ENCODE measurements around the gene HADH. TPM values are rescaled to one million over a fixed set of nuclear protein-coding genes. Genes with fewer than 3 reads are reported as not detected.
"Not testable (repeated sequence)": the region's sequence is repeated elsewhere in the genome, so short reads cannot be mapped to it uniquely, and the experiment has no call there.

HADH gene
- polyA plus RNA-seq, 1 donor: 195 TPM

DNA sequence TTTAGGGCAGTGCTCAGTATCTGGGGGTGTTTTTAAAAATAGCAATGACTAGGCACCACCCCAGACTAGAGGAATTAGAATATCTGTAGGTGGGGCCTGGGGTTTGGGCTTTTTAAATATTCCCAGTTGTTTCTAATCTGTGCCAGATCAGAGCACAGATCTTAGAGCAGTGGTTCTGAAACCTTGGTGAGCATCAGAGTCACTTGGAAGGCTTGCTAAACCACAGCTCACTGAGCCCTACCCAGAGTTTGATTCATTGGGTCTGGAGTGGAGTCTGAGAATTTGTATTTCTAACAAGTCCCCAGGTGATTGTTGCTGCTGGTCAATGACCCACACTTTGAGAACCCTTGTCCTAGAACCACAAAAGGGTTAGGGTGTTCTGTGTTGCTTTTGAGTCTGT is 16.7 kb downstream of the HADH start:
- H3K4me1 ChIP-seq (ENCODE audit: control insufficient read depth, insufficient read depth, low read length): peaks cover 13% of the 10 kb centered on the region
- no peaks in the 10 kb centered on the region for H3K27me3 ChIP-seq (ENCODE audit: control insufficient read depth, insufficient read depth, low read length)
- H3K9me3 ChIP-seq (ENCODE audit: control insufficient read depth, low read depth, low read length): no peaks in the 10 kb centered on the region
- no peak overlapping the region for H3K4me3 ChIP-seq (ENCODE audit: low read length)
- H3K27ac ChIP-seq (ENCODE audit: low read length): peak overlapping the region; percentile 74
- no peak for DNase-seq
- peaks cover 7% of the 10 kb centered on the region for H3K36me3 ChIP-seq (ENCODE audit: control insufficient read depth, insufficient read depth, low read length)

DNA sequence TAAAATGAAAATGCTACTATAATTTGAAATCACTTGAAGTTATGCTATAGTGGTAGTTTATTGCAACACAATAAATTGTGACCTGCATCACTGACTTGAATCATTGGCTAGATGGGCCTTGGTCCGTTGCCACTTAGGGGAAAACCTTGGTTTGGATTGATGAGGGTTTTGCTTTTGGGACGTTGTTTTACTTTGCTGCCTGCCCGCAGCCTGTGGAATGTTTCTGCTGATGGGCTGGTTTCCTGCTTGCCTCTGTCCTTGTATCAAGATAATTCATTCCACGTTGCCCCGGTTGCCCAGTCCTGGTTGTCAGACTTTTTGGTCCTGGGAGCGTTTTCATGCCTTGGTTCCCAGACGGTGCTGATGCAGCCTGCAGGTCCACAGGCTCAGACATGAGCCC is 18.3 kb downstream of the HADH start:
- Histone ChIP-seq H3K36me3 (ENCODE audit: control insufficient read depth, insufficient read depth, low read length) (peaks cover 14% of the 10 kb centered on the region), H3K4me3 (ENCODE audit: low read length) (no peak overlapping the region), H3K9me3 (ENCODE audit: control insufficient read depth, low read depth, low read length) (no peaks in the 10 kb centered on the region), H3K27ac (ENCODE audit: low read length) (no peak overlapping the region), H3K27me3 (ENCODE audit: control insufficient read depth, insufficient read depth, low read length) (no peaks in the 10 kb centered on the region), H3K4me1 (ENCODE audit: control insufficient read depth, insufficient read depth, low read length) (peaks cover 13% of the 10 kb centered on the region)
- no CpG with 5 or more reads among the region's 7 CpGs for WGBS (ENCODE audit: insufficient coverage, low lambda C conversion rate)
- no peak for DNase-seq

DNA sequence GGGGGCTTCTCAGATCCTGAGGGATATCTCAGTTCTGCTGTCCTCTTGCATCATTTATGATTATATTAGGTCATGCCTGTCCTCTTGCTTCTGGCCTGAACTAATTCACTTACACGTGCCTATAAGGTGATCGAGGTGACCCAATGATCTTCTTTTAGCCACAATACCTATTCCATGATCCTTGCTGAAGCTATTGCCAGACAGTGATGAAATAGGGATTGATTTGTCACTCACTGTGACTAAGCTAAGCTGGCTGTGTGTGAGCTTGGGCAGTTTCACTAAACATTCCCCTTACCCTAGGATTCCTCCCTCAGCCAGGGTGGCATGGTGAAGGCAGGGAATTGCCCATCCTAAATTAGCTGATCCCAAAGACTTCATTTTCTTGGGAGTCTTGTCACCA is 19.0 kb downstream of the HADH start:
- Histone ChIP-seq H3K4me1 (ENCODE audit: control insufficient read depth, insufficient read depth, low read length) (peaks cover 13% of the 10 kb centered on the region), H3K27me3 (ENCODE audit: control insufficient read depth, insufficient read depth, low read length) (no peaks in the 10 kb centered on the region), H3K9me3 (ENCODE audit: control insufficient read depth, low read depth, low read length) (no peaks in the 10 kb centered on the region), H3K36me3 (ENCODE audit: control insufficient read depth, insufficient read depth, low read length) (peaks cover 18% of the 10 kb centered on the region), H3K4me3 (ENCODE audit: low read length) (no peak overlapping the region), H3K27ac (ENCODE audit: low read length) (peak overlapping the region; percentile 2)
- 100% methylated on average over 2 of the region's 2 CpGs for WGBS (ENCODE audit: insufficient coverage, low lambda C conversion rate)
- DNase-seq: no peak

DNA sequence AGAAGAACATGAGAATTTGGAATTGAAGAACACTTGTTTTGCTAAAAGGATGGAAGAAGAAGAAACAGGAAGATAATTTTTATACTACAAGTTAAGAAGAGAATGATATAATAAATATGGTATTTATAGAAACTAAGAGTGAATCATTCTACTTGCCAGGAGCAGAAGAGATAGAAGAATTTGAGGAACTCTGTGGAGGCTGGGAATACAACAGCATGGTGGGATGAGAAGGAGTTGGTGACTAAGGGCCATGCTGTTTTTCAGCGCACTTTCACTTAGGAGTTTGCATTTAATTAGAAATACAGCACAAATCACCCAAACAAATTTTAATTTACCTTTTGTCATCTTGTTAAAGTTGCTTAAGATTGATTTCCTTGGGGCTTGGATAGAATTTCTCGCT is 20.5 kb downstream of the HADH start:
- DNase-seq: no peak
- Histone ChIP-seq H3K9me3 (ENCODE audit: control insufficient read depth, low read depth, low read length) (no peaks in the 10 kb centered on the region), H3K36me3 (ENCODE audit: control insufficient read depth, insufficient read depth, low read length) (peaks cover 26% of the 10 kb centered on the region), H3K4me3 (ENCODE audit: low read length) (no peak overlapping the region), H3K27ac (ENCODE audit: low read length) (no peak overlapping the region), H3K27me3 (ENCODE audit: control insufficient read depth, insufficient read depth, low read length) (no peaks in the 10 kb centered on the region), H3K4me1 (ENCODE audit: control insufficient read depth, insufficient read depth, low read length) (peaks cover 8% of the 10 kb centered on the region)
- 100% methylated on average over 1 of the region's 2 CpGs for WGBS (ENCODE audit: insufficient coverage, low lambda C conversion rate)

DNA sequence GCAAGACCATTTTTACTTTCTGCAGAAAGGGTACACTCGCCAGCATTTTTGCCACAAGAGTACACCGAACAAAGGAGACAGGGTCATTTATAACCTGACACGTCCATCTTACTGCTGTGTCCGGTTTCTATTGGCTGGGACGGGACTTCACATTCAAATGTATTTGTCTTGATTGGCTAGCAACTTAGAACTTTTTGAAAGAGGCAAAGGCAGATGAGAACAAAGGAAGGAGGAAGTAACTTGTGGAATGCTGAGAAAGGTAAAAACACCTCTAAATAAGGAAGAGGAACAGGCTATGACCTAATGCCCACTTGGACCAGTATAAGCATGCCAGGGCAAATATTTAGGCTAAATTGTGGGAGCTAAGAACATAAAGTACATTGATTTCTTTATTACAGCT is 22.7 kb downstream of the HADH start:
- H3K36me3 ChIP-seq (ENCODE audit: control insufficient read depth, insufficient read depth, low read length): peaks cover 46% of the 10 kb centered on the region
- WGBS (ENCODE audit: insufficient coverage, low lambda C conversion rate): no CpG with 5 or more reads among the region's 5 CpGs
- H3K9me3 ChIP-seq (ENCODE audit: control insufficient read depth, low read depth, low read length); H3K4me1 ChIP-seq (ENCODE audit: control insufficient read depth, insufficient read depth, low read length); H3K27me3 ChIP-seq (ENCODE audit: control insufficient read depth, insufficient read depth, low read length); H3K27ac ChIP-seq (ENCODE audit: low read length); DNase-seq; H3K4me3 ChIP-seq (ENCODE audit: low read length): not testable (repeated sequence)

DNA sequence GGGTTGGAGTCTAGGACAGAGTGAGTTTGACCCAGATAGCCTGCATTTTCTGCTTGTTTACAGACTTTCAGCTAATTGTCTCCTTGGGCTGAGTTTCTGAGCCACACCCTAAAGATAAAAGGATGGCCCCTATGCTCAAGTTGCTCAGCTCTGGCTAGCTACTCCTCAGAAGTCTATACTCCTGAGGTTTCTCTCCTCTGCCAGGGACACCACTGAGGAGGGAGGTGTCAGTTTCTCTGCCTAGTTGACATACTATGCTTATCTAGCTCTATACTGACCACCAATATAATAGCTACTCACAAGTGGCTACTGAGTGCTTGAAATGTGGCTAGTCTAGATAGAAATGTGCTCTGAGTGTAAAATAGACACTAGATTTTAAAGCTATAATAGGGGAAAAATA is 23.6 kb downstream of the HADH start:
- Histone ChIP-seq H3K4me3 (ENCODE audit: low read length) (no peak overlapping the region), H3K27me3 (ENCODE audit: control insufficient read depth, insufficient read depth, low read length) (no peaks in the 10 kb centered on the region), H3K27ac (ENCODE audit: low read length) (no peak overlapping the region), H3K9me3 (ENCODE audit: control insufficient read depth, low read depth, low read length) (no peaks in the 10 kb centered on the region), H3K36me3 (ENCODE audit: control insufficient read depth, insufficient read depth, low read length) (peaks cover 52% of the 10 kb centered on the region), H3K4me1 (ENCODE audit: control insufficient read depth, insufficient read depth, low read length) (no peaks in the 10 kb centered on the region)
- no peak for DNase-seq

DNA sequence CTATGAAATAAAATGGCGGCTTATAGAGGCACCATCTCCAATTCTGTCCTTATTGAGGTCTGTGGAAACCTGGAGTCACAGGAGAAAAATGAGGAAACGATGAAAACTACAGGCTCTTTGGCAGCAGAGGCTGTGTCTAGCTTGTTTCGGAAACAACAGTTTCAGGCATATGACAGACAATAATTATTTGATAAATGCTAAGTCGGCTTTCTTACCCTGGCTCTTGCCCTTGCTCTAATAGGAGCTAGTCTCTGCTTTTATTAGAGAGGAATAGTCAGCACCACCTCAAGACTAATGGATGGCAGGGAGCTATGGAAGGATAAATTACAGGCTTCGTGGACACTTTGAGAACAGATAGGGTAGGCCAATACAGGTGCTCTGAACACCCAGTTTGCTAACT is 24.3 kb downstream of the HADH start:
- H3K9me3 ChIP-seq (ENCODE audit: control insufficient read depth, low read depth, low read length): no peaks in the 10 kb centered on the region
- DNase-seq: no peak
- no peaks in the 10 kb centered on the region for H3K27me3 ChIP-seq (ENCODE audit: control insufficient read depth, insufficient read depth, low read length)
- H3K27ac ChIP-seq (ENCODE audit: low read length): no peak overlapping the region
- no peak overlapping the region for H3K4me3 ChIP-seq (ENCODE audit: low read length)
- peaks cover 52% of the 10 kb centered on the region for H3K36me3 ChIP-seq (ENCODE audit: control insufficient read depth, insufficient read depth, low read length)
- whole genome bisulfite sequencing (ENCODE audit: insufficient coverage, low lambda C conversion rate): 100% methylated on average over 2 of the region's 5 CpGs
- no peaks in the 10 kb centered on the region for H3K4me1 ChIP-seq (ENCODE audit: control insufficient read depth, insufficient read depth, low read length)

DNA sequence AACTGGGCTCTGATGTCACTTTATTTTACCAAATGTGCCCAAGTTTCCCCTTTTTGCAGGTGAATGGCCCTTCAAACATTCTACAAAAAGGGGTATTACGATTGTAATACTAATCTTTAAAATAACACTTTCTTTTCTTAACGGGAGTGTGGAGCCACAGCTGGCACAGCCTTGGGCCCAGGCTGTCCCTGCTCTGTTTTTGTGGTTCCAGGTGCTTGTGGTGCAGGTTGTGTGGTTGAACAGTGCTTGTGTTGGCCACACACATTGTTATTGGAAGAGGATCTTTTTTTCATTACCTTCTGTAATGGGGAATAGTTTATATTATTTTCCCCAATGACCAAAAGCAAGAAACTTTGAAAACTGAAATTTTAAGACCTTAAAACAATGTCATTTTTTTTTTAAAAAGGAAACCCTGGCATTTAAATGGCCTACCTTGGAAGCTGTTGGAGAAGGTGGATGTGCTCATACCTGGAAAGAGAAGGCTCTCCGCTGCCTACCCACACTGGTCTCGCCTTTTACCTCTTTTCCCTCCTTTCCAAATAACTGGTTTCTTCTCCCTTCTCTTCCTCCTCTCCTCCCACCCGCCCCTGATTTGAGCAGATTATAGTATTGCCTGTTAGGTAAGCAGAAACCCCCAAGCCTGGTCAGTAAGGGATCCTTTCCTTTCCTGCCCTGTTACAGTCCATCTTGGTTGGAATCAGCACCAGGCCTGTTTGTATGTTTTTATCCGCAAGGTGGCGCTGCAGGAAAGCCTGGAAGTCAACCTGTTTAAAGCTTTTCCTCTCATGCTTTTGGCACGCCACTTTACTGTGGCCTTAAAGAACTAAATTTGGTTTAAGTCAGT is 28.6 kb downstream of the HADH start:
- H3K36me3 ChIP-seq (ENCODE audit: control insufficient read depth, insufficient read depth, low read length): peaks cover 73% of the 10 kb centered on the region
- no peaks in the 10 kb centered on the region for H3K27me3 ChIP-seq (ENCODE audit: control insufficient read depth, insufficient read depth, low read length)
- H3K27ac ChIP-seq (ENCODE audit: low read length): no peak overlapping the region

DNA sequence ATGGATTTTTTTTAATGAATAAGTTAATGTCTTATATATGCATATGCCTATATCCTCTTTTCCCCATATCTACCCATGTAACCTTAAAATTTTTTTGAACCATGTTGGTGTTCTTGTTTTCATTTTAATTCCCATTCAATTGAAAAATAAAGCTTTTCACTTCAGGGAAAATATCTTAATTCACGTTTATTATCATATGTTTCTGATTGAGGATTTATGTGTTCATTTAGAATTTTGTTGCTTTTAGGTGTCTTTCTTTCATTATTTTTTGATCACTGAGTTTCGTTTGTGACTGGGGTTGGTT is 29.1 kb downstream of the HADH start:
- DNase-seq: no peak
- Histone ChIP-seq H3K27ac (ENCODE audit: low read length) (no peak overlapping the region), H3K4me1 (ENCODE audit: control insufficient read depth, insufficient read depth, low read length) (no peaks in the 10 kb centered on the region), H3K27me3 (ENCODE audit: control insufficient read depth, insufficient read depth, low read length) (no peaks in the 10 kb centered on the region), H3K4me3 (ENCODE audit: low read length) (no peak overlapping the region), H3K9me3 (ENCODE audit: control insufficient read depth, low read depth, low read length) (no peaks in the 10 kb centered on the region), H3K36me3 (ENCODE audit: control insufficient read depth, insufficient read depth, low read length) (peaks cover 76% of the 10 kb centered on the region)
- 83% methylated on average over 1 of the region's 2 CpGs for WGBS (ENCODE audit: insufficient coverage, low lambda C conversion rate)

More for the DNA sequence above, 28.6 kb downstream of the HADH start:
- Histone ChIP-seq H3K4me3 (ENCODE audit: low read length) (no peak overlapping the region), H3K4me1 (ENCODE audit: control insufficient read depth, insufficient read depth, low read length) (no peaks in the 10 kb centered on the region), H3K9me3 (ENCODE audit: control insufficient read depth, low read depth, low read length) (no peaks in the 10 kb centered on the region)
- DNase-seq: peak; percentile 57 to 61
- WGBS (ENCODE audit: insufficient coverage, low lambda C conversion rate): no CpG with 5 or more reads among the region's 8 CpGs

DNA sequence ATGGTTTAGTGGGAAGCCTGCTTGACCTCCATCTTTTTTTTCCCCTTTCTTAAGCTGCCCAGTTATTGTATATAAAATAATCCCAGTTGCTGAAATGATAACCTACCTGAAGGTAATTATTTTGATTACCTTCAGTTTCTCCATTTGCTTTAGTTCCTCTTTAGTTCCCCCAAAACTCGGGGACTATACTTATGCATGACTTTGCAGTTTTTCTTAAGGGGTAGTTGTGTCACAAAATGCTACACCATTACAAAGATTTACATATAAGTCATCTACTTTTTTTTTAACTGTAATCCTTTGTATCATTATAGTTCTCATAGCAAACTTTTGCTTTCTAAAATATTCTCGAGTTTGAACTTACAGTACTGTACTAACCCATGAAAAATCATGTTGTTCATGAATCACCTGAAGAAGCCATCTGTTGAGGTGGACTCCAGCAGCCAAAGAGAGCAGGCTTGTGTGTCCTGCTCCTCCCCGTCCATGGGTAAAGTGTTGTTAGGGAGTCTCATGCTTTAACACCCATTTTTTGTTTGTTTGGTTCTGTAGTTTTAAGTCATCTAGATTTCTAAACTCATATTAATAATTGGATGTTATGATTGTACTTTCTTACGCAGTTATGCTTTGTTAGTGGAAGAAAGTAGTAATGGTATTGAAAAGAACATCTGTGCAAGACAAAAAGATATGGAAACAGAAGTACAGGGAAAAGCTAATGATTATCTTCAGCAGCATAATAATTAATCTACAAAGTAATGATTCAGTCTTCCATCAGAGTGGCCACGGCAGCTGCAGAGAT is 34.6 kb downstream of the HADH start:
- peaks cover 89% of the 10 kb centered on the region for H3K36me3 ChIP-seq (ENCODE audit: control insufficient read depth, insufficient read depth, low read length)

DNA sequence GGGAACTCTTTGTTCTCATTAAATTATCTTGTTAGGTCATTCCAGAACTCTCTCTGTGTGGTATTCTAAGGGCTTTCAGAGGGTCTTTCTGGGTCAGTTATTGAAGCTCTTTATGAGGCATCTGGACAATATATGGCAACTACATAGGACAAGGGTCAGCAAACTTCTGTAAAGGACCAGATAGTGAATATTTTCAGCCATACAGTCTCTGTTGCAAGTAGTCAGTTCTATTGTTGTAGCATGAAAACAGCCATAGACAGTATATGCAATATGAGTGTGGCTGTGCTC is 35.1 kb downstream of the HADH start:
- Histone ChIP-seq H3K4me1 (ENCODE audit: control insufficient read depth, insufficient read depth, low read length) (no peaks in the 10 kb centered on the region), H3K36me3 (ENCODE audit: control insufficient read depth, insufficient read depth, low read length) (peaks cover 89% of the 10 kb centered on the region), H3K9me3 (ENCODE audit: control insufficient read depth, low read depth, low read length) (no peaks in the 10 kb centered on the region), H3K4me3 (ENCODE audit: low read length) (no peak overlapping the region), H3K27me3 (ENCODE audit: control insufficient read depth, insufficient read depth, low read length) (no peaks in the 10 kb centered on the region), H3K27ac (ENCODE audit: low read length) (no peak overlapping the region)
- no peak for DNase-seq

More for the DNA sequence above, 34.6 kb downstream of the HADH start:
- H3K9me3 ChIP-seq (ENCODE audit: control insufficient read depth, low read depth, low read length): no peaks in the 10 kb centered on the region
- no peak overlapping the region for H3K27ac ChIP-seq (ENCODE audit: low read length)
- H3K4me3 ChIP-seq (ENCODE audit: low read length): no peak overlapping the region
- WGBS (ENCODE audit: insufficient coverage, low lambda C conversion rate): 90% methylated on average over 2 of the region's 5 CpGs
- DNase-seq: no peak
- H3K4me1 ChIP-seq (ENCODE audit: control insufficient read depth, insufficient read depth, low read length): no peaks in the 10 kb centered on the region
- no peaks in the 10 kb centered on the region for H3K27me3 ChIP-seq (ENCODE audit: control insufficient read depth, insufficient read depth, low read length)
